OCI-LY3 (cell line): ENCODE measurements around the gene EPHB6.

Experiments used
- CTCF ChIP-seq: fragments of 200-600, 300-600 bp; sonication (generic); IDR thresholded peaks from 2 replicates; pipeline ENCODE4 v1.5.1; 2014; ENCODE audit warnings: antibody characterized with exemption, low read length, low read depth
- EZH2phosphoT487 ChIP-seq: fragments of 200-600 bp; shearing (Covaris generic); IDR thresholded peaks from 2 replicates; pipeline ENCODE4 v1.6.1; 2018; ENCODE audit warnings: antibody characterized with exemption, mixed run types, low read depth

DNA sequence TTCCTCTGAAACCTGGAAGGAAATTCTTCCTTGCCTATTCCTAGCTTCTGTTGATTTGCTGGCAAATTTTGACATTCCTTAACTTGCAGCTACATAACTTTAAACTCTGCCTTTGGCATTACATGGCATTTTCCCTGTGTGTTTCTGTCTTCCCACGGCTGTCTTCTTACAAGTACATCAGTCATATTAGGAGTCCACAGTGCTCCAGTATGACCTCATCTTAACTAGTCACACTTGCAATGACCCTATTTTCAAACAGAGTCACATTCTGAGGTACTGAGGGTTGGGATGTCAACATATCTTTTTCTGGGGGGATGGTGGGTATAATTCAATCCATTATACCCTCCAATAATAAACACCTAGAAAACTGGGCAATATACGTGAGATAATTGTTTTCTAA is 37.4 kb upstream of the EPHB6 start:
- TF ChIP-seq CTCF = no peak
- TF ChIP-seq EZH2phosphoT487 = no peak
